ENCODE results near the gene ACTN2. TPM values are rescaled to one million over a fixed set of nuclear protein-coding genes. Genes with fewer than 3 reads are reported as not detected.

ACTN2 gene
- total RNA-seq, 1 experiment from 2014 or later = not detected

DNA sequence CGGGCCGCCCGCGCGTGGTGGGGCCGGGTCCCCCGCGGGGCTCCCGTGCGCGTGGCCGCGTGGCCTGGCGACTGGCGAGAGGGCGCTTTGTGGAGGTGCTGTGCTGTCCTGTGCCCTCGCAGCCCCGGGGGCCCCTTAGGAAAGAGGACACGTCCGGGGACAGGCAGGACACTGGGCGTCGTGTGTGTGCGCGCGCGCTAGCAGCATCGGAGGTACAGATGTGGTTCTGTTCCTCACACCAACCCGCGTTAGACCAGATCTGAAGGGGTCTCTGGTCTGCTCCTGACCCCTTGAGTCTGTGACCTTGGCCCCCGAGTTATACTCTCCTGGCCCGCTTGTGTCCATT lies 489 bp downstream of the ACTN2 start:
- no peak overlapping the region for H3K9ac ChIP-seq (ENCODE audit: low read length)
- intact Hi-C loops (cut with micrococcal nuclease) = no loop called here
- H3K4me2 ChIP-seq (ENCODE audit: low read length) = no peak overlapping the region
- H3K4me3 ChIP-seq (ENCODE audit: low read length) = no peak overlapping the region
- ATAC-seq = no peak
- no peaks in the 10 kb centered on the region for H4K20me1 ChIP-seq (ENCODE audit: low read length)
- H2AFZ ChIP-seq (ENCODE audit: low read length) = no peak overlapping the region
- H3K27ac ChIP-seq (ENCODE audit: low read length) = no peak overlapping the region
- no peaks in the 10 kb centered on the region for H3K36me3 ChIP-seq (ENCODE audit: low read depth, low read length)
- no peaks in the 10 kb centered on the region for H3F3A ChIP-seq (ENCODE audit: low read length, unreplicated experiment)
- ChIA-PET POLR2A (ENCODE audit: unreplicated experiment) (no interaction called here), CTCF (no interaction called here)
- no peak for DNase-seq
- H3K79me2 ChIP-seq (ENCODE audit: low read length) = no peaks in the 10 kb centered on the region
- no peak for TF ChIP-seq EZH2phosphoT487 (IDR thresholded peaks at IDR 0.05; ENCODE audit: borderline replicate concordance, low read length)
- TF ChIP-seq EZH2 (IDR thresholded peaks at IDR 0.05; ENCODE audit: low read length, unreplicated experiment) = no peak
- TF ChIP-seq, protein P1, sequence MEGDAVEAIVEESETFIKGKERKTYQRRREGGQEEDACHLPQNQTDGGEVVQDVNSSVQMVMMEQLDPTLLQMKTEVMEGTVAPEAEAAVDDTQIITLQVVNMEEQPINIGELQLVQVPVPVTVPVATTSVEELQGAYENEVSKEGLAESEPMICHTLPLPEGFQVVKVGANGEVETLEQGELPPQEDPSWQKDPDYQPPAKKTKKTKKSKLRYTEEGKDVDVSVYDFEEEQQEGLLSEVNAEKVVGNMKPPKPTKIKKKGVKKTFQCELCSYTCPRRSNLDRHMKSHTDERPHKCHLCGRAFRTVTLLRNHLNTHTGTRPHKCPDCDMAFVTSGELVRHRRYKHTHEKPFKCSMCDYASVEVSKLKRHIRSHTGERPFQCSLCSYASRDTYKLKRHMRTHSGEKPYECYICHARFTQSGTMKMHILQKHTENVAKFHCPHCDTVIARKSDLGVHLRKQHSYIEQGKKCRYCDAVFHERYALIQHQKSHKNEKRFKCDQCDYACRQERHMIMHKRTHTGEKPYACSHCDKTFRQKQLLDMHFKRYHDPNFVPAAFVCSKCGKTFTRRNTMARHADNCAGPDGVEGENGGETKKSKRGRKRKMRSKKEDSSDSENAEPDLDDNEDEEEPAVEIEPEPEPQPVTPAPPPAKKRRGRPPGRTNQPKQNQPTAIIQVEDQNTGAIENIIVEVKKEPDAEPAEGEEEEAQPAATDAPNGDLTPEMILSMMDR (conservative IDR thresholded peaks at IDR 0.05; ENCODE audit: low read depth, low read length) = no peak
- no TSS peak for BruUV-seq (replicated peaks)
- H3K4me1 ChIP-seq (ENCODE audit: insufficient read depth, low read length) = no peaks in the 10 kb centered on the region
- H3K9me2 ChIP-seq (replicated peaks; ENCODE audit: low read length) = no peaks in the 10 kb centered on the region
- no peaks in the 10 kb centered on the region for H3K9me3 ChIP-seq (ENCODE audit: low read length)
- peaks cover 64% of the 10 kb centered on the region for H3K27me3 ChIP-seq (ENCODE audit: low read length)

DNA sequence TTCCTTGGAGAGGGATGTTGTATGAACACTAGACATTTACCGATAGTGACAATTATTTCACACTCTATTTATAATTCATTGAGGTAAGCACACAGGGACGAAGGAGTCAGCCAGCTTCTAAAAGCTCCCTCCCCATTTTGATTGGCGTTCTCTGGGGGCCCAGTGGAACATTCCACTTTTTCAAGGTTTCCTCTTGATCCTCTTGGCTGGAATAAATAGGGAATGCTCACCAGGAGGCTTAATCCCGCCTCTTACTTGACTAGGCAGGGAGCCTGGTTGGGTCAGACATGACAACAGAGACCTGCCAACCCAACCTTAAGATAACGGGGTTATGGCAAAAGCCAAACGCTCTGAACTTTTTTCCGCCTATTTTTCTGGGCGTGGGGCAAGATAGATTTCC lies 974 bp downstream of the ACTN2 start:
- no peaks in the 10 kb centered on the region for H3K4me1 ChIP-seq (ENCODE audit: insufficient read depth, low read length)
- H3K27me3 ChIP-seq (ENCODE audit: low read length) = peaks cover 64% of the 10 kb centered on the region
- H3F3A ChIP-seq (ENCODE audit: low read length, unreplicated experiment) = no peaks in the 10 kb centered on the region
- ATAC-seq (no peak), DNase-seq (no peak)
- H3K9ac ChIP-seq (ENCODE audit: low read length) = no peak overlapping the region
- no peaks in the 10 kb centered on the region for H3K9me3 ChIP-seq (ENCODE audit: low read length)
- no peak overlapping the region for H3K4me2 ChIP-seq (ENCODE audit: low read length)
- no peak overlapping the region for H3K27ac ChIP-seq (ENCODE audit: low read length)
- no TSS peak for BruUV-seq (replicated peaks)
- no peaks in the 10 kb centered on the region for H3K36me3 ChIP-seq (ENCODE audit: low read depth, low read length)
- no peaks in the 10 kb centered on the region for H3K79me2 ChIP-seq (ENCODE audit: low read length)
- no peak overlapping the region for H3K4me3 ChIP-seq (ENCODE audit: low read length)
- H3K9me2 ChIP-seq (replicated peaks; ENCODE audit: low read length) = no peaks in the 10 kb centered on the region
- no peak for TF ChIP-seq EZH2phosphoT487 (IDR thresholded peaks at IDR 0.05; ENCODE audit: borderline replicate concordance, low read length)
- no peak for TF ChIP-seq EZH2 (IDR thresholded peaks at IDR 0.05; ENCODE audit: low read length, unreplicated experiment)
- TF ChIP-seq, protein P1 (conservative IDR thresholded peaks at IDR 0.05; ENCODE audit: low read depth, low read length) = no peak
- no peaks in the 10 kb centered on the region for H4K20me1 ChIP-seq (ENCODE audit: low read length)
- ChIA-PET POLR2A (ENCODE audit: unreplicated experiment) (interaction anchor here (0.6 kb wide), 1 partner anchor 111 kb away, joined by 3 read pairs; no protein-coding TSS in a partner anchor), CTCF (no interaction called here)
- H2AFZ ChIP-seq (ENCODE audit: low read length) = no peak overlapping the region
- intact Hi-C loops (cut with micrococcal nuclease) = no loop called here

DNA sequence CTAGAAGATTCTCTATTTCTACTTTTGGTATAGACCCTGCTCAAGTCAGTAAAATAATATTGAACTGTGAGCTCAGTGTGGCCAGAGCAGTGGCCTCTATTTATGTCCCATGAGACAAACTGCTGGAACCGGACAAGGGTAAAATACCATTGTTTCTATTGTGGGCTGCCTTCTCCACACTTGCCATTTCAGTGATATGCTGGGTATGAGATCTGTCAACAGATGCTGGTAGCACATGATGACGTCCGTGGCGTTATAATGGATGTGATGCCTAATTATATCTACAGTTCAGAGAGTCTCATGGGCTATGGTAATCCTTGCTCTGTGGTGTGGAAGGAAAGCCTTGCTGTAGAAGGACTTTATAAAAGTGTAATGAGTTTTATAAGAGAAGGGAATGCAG lies 2.4 kb downstream of the ACTN2 start:
- peaks cover 72% of the 10 kb centered on the region for H3K27me3 ChIP-seq (ENCODE audit: low read length)
- CTCF ChIA-PET = no interaction called here

More for the DNA sequence above, 2.4 kb downstream of the ACTN2 start:
- H3K9ac ChIP-seq (ENCODE audit: low read length) = no peak overlapping the region
- H3K4me1 ChIP-seq (ENCODE audit: insufficient read depth, low read length) = no peaks in the 10 kb centered on the region
- H3K36me3 ChIP-seq (ENCODE audit: low read depth, low read length) = no peaks in the 10 kb centered on the region
- no peaks in the 10 kb centered on the region for H3K9me3 ChIP-seq (ENCODE audit: low read length)
- no peak overlapping the region for H3K27ac ChIP-seq (ENCODE audit: low read length)
- no peaks in the 10 kb centered on the region for H3K79me2 ChIP-seq (ENCODE audit: low read length)
- no peaks in the 10 kb centered on the region for H4K20me1 ChIP-seq (ENCODE audit: low read length)
- intact Hi-C loops (cut with micrococcal nuclease) = no loop called here
- no peak overlapping the region for H2AFZ ChIP-seq (ENCODE audit: low read length)
- TF ChIP-seq EZH2phosphoT487 (IDR thresholded peaks at IDR 0.05; ENCODE audit: borderline replicate concordance, low read length) (no peak), EZH2 (IDR thresholded peaks at IDR 0.05; ENCODE audit: low read length, unreplicated experiment) (no peak)
- TF ChIP-seq, protein P1 (conservative IDR thresholded peaks at IDR 0.05; ENCODE audit: low read depth, low read length) = no peak
- H3K9me2 ChIP-seq (replicated peaks; ENCODE audit: low read length) = no peaks in the 10 kb centered on the region
- ATAC-seq (no peak), DNase-seq (no peak)
- no TSS peak for BruUV-seq (replicated peaks)
- H3K4me3 ChIP-seq (ENCODE audit: low read length) = no peak overlapping the region
- no peak overlapping the region for H3K4me2 ChIP-seq (ENCODE audit: low read length)
- POLR2A ChIA-PET (ENCODE audit: unreplicated experiment) = no interaction called here
- no peaks in the 10 kb centered on the region for H3F3A ChIP-seq (ENCODE audit: low read length, unreplicated experiment)

Measured in PC-3 (cell line).